Activated CD4-positive, alpha-beta T cell treated with anti-CD3 and anti-CD28 coated beads, Interleukin-10, Interleukin-2, amounts not matched to agents 100 ng/mL and 50 ng/mL, durations not matched to agents 16 hours and 8 hours (primary cell): ENCODE data around the gene TEX54.
"Not testable (repeated sequence)": the region's sequence is repeated elsewhere in the genome, so short reads cannot be mapped to it uniquely, and the experiment has no call there.

Experiments used
- DNase-seq: peaks from one replicate; pipeline ENCODE4 v3.0.0-alpha.2; 2020

TEX54 gene

GRCh38 chr11:62832336-62833234, at the start of gene TEX54:
TSS of gene TEX54 (minus strand) at chr11:62832841.
- DNase-seq: no peak

- DNase-seq: no peak
Measured at GRCh38 chr11:62882431-62882749, 49.7 kb upstream of the TEX54 start.

GRCh38 chr11:62881579-62882430, 49.2 kb upstream of the TEX54 start:
- peak; percentile 97 for DNase-seq

- DNase-seq: peak; percentile 95
Measured at GRCh38 chr11:62880803-62881578, 48.4 kb upstream of the TEX54 start, which contains the start of gene SLC3A2. TSS of gene SLC3A2 (plus strand) at chr11:62880896. CDS start at chr11:62881024, 128 bp downstream.

GRCh38 chr11:62880231-62880802, 47.7 kb upstream of the TEX54 start:
- DNase-seq: peak; percentile 52

- no peak for DNase-seq
Measured at GRCh38 chr11:62879235-62879978, 46.8 kb upstream of the TEX54 start.

GRCh38 chr11:62876712-62877111, 44.1 kb upstream of the TEX54 start:
- DNase-seq: no peak

DNA sequence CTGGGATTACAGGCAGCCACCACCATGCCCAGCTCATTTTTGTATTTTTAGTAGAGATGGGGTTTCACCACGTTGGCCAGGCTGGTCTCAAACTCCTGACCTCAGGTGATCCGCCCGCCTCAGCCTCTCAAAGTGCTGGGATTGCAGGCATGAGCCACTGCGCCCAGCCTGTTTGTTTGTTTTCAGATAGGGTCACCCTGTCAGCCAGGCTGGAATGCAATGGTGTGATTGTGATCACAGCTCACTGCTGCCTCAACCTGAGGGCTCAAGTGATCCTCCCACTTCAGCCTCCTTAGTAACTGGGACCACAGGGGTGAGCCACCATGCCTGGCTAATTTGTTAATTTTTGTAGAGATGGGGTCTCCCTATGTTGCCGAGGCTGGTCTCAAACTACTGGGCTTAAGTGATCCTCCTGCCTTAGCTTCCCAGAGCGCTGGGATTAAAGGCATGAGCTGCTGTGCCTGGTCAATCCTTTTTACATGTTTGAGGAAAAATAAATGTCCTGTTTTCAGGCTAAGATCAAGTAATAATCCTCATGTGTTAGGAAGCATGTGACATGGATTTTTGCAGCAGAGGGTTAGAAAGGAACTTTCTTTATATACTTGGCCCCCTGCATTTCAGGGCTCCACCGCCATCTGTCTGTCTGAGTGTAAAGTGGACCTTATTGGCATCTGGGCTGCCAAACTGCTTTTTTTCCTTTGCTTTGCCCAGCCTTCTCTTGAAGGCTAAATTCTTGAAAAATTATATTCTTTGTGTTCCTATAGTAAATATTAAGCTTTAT, 43.2 kb upstream of the TEX54 start:
- DNase-seq: no peak

GRCh38 chr11:62874851-62875250, 42.2 kb upstream of the TEX54 start:
- no peak for DNase-seq

DNA sequence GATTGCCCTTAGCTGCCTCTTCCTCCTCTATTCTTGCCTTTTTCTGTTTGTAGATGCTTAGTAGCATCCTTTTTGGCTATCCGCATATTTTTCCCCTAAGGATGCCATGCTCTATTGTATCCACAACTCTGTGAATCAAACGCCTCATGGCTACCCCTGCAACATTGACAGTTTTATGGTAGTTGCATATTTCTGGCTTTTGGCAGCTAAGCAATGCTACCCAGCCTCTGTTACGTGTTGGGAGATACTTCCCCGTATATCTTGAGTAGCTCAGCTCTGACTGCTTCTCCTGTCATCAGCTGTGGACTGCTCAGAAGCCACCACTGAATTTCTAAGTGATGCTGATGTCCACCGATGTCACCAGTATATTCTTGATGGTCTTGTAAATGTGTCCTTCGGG, 33.0 kb upstream of the TEX54 start:
- no peak for DNase-seq

DNA sequence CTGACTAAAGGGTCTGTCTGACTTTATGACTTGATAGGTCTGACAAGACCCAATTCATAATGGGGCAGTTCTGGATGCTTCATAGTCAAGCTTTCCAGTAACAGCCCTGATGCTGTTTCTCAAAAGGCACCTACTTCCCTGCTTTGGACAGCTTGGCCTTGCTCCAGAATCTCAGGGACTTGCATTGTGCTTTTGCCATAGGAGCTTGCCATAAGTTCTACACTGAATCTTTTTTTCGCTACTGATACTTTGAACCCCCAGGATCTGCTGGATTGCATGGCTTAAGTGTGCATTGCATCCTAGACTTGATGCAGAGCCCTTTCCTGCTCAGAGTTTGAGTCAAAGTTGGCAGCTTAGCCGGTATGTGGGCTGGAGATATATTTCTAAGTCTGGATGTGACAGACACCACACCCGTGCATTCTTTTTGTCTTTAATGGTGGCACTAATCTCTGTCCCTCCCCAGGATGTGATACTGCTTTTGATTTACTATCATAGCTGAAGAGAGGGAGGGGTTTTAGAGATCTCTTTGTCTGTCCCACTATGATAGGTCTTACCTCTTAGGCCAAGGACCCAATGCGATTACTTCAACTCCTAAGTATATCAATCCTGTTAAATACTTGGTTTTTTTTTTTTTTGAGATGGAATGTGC, 31.2 kb upstream of the TEX54 start:
- no peak for DNase-seq

- not testable (repeated sequence) for DNase-seq
Measured at GRCh38 chr11:62861564-62862192, 29.0 kb upstream of the TEX54 start.

- peak; percentile 75 for DNase-seq
Measured at GRCh38 chr11:62860835-62861563, 28.4 kb upstream of the TEX54 start.

- DNase-seq: not testable (repeated sequence)
Measured at GRCh38 chr11:62859281-62859703, 26.7 kb upstream of the TEX54 start.

- no peak for DNase-seq
Measured at GRCh38 chr11:62858201-62858600, 25.6 kb upstream of the TEX54 start.

DNA sequence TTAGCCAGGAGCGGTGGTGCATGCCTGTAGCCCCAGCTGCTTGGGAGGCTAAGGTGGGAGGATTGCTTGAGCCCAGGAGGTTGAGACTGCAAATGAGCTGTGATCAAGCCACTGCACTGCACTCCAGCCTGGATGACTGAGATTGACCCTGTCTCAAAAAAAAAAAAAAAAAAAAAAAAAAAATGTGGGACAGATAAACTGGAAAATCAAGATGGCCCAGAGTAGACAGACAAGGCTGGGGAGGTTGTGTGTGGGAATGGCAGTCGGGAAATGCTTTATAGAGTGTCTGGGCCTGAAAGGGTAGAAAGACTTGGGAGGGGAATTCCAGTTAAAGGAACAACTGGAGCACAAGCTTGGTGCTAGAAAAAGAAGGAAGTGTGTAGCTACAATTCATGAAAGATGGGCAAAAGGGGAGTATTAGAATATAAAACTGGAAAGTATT, 24.9 kb upstream of the TEX54 start:
- no peak for DNase-seq

DNA sequence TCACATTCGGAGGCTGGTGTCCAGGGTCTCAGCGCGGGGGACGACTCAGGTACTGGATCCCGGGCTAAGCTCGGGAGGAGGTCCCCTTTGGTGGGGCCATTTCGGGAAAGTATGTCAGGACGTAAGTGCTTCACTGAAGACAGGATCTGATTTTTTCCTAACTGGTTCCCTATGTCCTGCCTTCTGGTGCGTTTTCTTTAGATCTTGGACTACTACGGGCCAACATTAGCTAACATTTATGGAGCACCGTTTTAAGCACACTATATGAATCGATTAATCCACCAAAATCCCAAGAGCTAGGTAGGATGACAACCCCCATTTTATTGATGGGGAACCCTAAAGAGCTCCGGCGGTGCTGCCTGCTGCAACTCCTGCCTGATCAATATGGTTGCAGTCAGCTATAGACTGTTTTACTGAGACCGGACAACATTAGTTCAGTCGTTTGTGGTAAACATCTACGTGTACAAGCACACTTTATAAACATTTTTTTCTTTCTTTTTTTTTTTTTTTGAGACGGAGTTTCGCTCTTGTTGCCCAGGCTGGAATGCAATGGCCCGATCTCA, 23.8 kb upstream of the TEX54 start:
- DNase-seq: peak; percentile 32

- DNase-seq: peak; percentile 100
Measured at GRCh38 chr11:62855571-62856332, 23.1 kb upstream of the TEX54 start.
